Measurements from ENCODE around the gene KIRREL3. TPM values are rescaled to one million over a fixed set of nuclear protein-coding genes. Genes with fewer than 3 reads are reported as not detected.

The KIRREL3 gene
- total RNA-seq, 1 experiment from 2014 or later: 2.2 TPM

DNA sequence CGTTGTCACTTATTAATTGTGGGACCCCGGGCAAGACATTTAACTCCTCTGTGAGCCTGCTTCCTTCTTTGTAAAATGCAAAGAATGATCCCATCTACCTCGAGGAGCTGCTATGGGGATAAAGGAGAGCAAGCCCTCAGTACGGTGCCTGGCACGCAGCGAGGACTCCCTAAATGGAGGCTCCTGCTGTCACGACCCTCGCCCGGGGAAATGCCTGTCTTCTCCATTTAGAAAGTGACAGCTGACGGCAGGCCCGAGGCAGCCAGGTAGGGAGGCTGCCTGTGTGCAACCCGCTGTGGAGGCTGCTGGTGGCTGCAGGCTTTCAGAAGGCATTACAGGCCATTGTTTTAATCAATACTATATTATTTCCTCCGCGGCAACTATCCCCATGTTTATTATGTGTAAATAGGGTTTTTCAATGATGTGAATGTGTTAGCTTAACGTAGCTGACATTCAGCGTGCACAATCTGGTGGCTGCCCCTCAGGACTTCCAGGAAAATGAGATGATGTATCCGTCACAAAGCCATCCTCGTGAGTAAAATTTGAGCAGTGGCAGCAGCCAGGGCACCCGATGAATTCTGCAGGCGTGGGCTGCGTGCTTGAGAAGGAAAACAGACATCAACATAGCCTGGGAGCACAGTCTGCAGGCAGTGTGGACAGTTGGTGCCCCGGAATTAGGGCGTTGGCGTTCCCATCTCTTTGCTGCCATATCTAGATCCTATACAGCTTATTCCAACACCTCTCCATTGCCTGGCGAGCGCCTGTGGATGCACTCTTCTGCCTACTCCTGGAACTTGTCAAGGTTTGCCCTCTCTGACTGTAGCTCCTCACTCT lies 416.8 kb downstream of the KIRREL3 start:
- no peak for TF ChIP-seq EZH2 (IDR thresholded peaks at IDR 0.05; ENCODE audit: low read depth)
- TF ChIP-seq CTCF (conservative IDR thresholded peaks at IDR 0.05): no peak
- no TSS peak for BruUV-seq (replicated peaks)
- Histone ChIP-seq H3F3A (ENCODE audit: insufficient read depth, low read depth) (no peaks in the 10 kb centered on the region), H3K27ac (no peak overlapping the region), H4K20me1 (ENCODE audit: insufficient read depth) (no peaks in the 10 kb centered on the region), H3K4me1 (replicated peaks; ENCODE audit: insufficient read depth) (no peaks in the 10 kb centered on the region), H3K4me3 (no peak overlapping the region), H3K9me3 (ENCODE audit: insufficient read depth, low read depth) (no peaks in the 10 kb centered on the region), H3K36me3 (ENCODE audit: low read depth) (no peaks in the 10 kb centered on the region), H3K4me2 (no peak overlapping the region), H2AFZ (no peak overlapping the region), H3K27me3 (ENCODE audit: insufficient read depth, low read depth) (peaks cover 87% of the 10 kb centered on the region), H3K9me2 (ENCODE audit: insufficient read depth) (no peaks in the 10 kb centered on the region), H3K79me2 (ENCODE audit: low read depth) (no peaks in the 10 kb centered on the region)
- intact Hi-C loops (cut with micrococcal nuclease; ENCODE audit: unreplicated experiment): no loop called here
- POLR2A ChIA-PET (ENCODE audit: unreplicated experiment): no interaction called here
- CTCF ChIA-PET: no interaction called here
- DNase-seq: no peak

GRCh38 chr11:126583101-126583500 lies 417.5 kb downstream of the KIRREL3 start:
- H2AFZ ChIP-seq: no peak overlapping the region
- ChIA-PET CTCF (no interaction called here), POLR2A (ENCODE audit: unreplicated experiment) (no interaction called here)
- H3F3A ChIP-seq (ENCODE audit: insufficient read depth, low read depth): no peaks in the 10 kb centered on the region
- H3K79me2 ChIP-seq (ENCODE audit: low read depth): no peaks in the 10 kb centered on the region
- no peaks in the 10 kb centered on the region for H3K36me3 ChIP-seq (ENCODE audit: low read depth)
- no peaks in the 10 kb centered on the region for H3K4me1 ChIP-seq (replicated peaks; ENCODE audit: insufficient read depth)
- BruUV-seq (replicated peaks): no TSS peak
- H3K9me2 ChIP-seq (ENCODE audit: insufficient read depth): no peaks in the 10 kb centered on the region
- intact Hi-C loops (cut with micrococcal nuclease; ENCODE audit: unreplicated experiment): no loop called here
- no peak overlapping the region for H3K4me3 ChIP-seq
- H3K9me3 ChIP-seq (ENCODE audit: insufficient read depth, low read depth): no peaks in the 10 kb centered on the region
- peaks cover 87% of the 10 kb centered on the region for H3K27me3 ChIP-seq (ENCODE audit: insufficient read depth, low read depth)
- no peak overlapping the region for H3K4me2 ChIP-seq
- H4K20me1 ChIP-seq (ENCODE audit: insufficient read depth): no peaks in the 10 kb centered on the region
- no peak for DNase-seq
- TF ChIP-seq CTCF (conservative IDR thresholded peaks at IDR 0.05) (no peak), EZH2 (IDR thresholded peaks at IDR 0.05; ENCODE audit: low read depth) (no peak)
- no peak overlapping the region for H3K27ac ChIP-seq

- Histone ChIP-seq H3K4me1 (replicated peaks; ENCODE audit: insufficient read depth) (no peaks in the 10 kb centered on the region), H3K36me3 (ENCODE audit: low read depth) (no peaks in the 10 kb centered on the region), H3K27ac (no peak overlapping the region), H4K20me1 (ENCODE audit: insufficient read depth) (no peaks in the 10 kb centered on the region), H3K27me3 (ENCODE audit: insufficient read depth, low read depth) (peaks cover 85% of the 10 kb centered on the region), H3K79me2 (ENCODE audit: low read depth) (no peaks in the 10 kb centered on the region), H3K4me2 (no peak overlapping the region), H3K9me3 (ENCODE audit: insufficient read depth, low read depth) (no peaks in the 10 kb centered on the region), H3K4me3 (no peak overlapping the region), H2AFZ (no peak overlapping the region), H3K9me2 (ENCODE audit: insufficient read depth) (no peaks in the 10 kb centered on the region), H3F3A (ENCODE audit: insufficient read depth, low read depth) (no peaks in the 10 kb centered on the region)
- no TSS peak for BruUV-seq (replicated peaks)
- ChIA-PET POLR2A (ENCODE audit: unreplicated experiment) (no interaction called here), CTCF (no interaction called here)
- intact Hi-C loops (cut with micrococcal nuclease; ENCODE audit: unreplicated experiment): no loop called here
- DNase-seq: no peak
- TF ChIP-seq CTCF (conservative IDR thresholded peaks at IDR 0.05) (no peak), EZH2 (IDR thresholded peaks at IDR 0.05; ENCODE audit: low read depth) (no peak)
Measured at GRCh38 chr11:126581871-126582648, 418.5 kb downstream of the KIRREL3 start.
